ENCODE data around the gene FOXJ3. TPM values are rescaled to one million over a fixed set of nuclear protein-coding genes. Genes with fewer than 3 reads are reported as not detected.
A peak's percentile ranks its signal among the peaks of the same experiment; 100 is the strongest.

FOXJ3 gene
- total and polyA plus RNA-seq, 2 of the 13 experiments (the other 11 are each of a cell fraction or from before 2014, with no cell fraction given) = 16.6 to 48.5 TPM

GRCh38 chr1:42335809-42336518, 929 bp upstream of the FOXJ3 start (continued):
- no peak for TF ChIP-seq ARID4A (CRISPR knock-in tag; IDR thresholded peaks at IDR 0.05; ENCODE audit: borderline replicate concordance)
- TF ChIP-seq CCAR2 (optimal IDR thresholded peaks at IDR 0.05; ENCODE audit: low read depth, low read length) = no peak
- no peak for TF ChIP-seq TERF1 (CRISPR knock-in tag; IDR thresholded peaks at IDR 0.05)
- no peak for TF ChIP-seq POLR2G (IDR thresholded peaks at IDR 0.05; ENCODE audit: low read depth, low read length)
- TF ChIP-seq ZNF646 (CRISPR knock-in tag; IDR thresholded peaks at IDR 0.05) = no peak
- TF ChIP-seq ZNF670 (CRISPR knock-in tag; IDR thresholded peaks at IDR 0.05; ENCODE audit: borderline replicate concordance) = no peak
- no peak for TF ChIP-seq CREB1 (IDR thresholded peaks at IDR 0.05)
- TF ChIP-seq CREB1 (CRISPR knock-in tag; IDR thresholded peaks at IDR 0.05) = peak; percentile 50
- no peak for TF ChIP-seq TMF1 (CRISPR knock-in tag; IDR thresholded peaks at IDR 0.05; ENCODE audit: low read depth)
- no peak for TF ChIP-seq RFXAP (CRISPR knock-in tag; IDR thresholded peaks at IDR 0.05; ENCODE audit: borderline replicate concordance)
- no peak for TF ChIP-seq ZNF451 (CRISPR knock-in tag; IDR thresholded peaks at IDR 0.05)
- no peak for TF ChIP-seq JUND (CRISPR knock-in tag; IDR thresholded peaks at IDR 0.05)
- TF ChIP-seq THAP7 (CRISPR knock-in tag; IDR thresholded peaks at IDR 0.05) = no peak
